SH-SY5Y (cell line): ENCODE measurements around the gene NUP58.

Source experiments
- GATA2 ChIP-seq: IDR thresholded peaks from 2 replicates; pipeline ENCODE4 v1.6.1; 2011; ENCODE audit warnings: mild to moderate bottlenecking, low read depth, low read length
- GATA3 ChIP-seq: IDR thresholded peaks from 2 replicates; pipeline ENCODE4 v1.6.1; 2011; ENCODE audit warnings: low read depth, mild to moderate bottlenecking, low read length, moderate library complexity

DNA sequence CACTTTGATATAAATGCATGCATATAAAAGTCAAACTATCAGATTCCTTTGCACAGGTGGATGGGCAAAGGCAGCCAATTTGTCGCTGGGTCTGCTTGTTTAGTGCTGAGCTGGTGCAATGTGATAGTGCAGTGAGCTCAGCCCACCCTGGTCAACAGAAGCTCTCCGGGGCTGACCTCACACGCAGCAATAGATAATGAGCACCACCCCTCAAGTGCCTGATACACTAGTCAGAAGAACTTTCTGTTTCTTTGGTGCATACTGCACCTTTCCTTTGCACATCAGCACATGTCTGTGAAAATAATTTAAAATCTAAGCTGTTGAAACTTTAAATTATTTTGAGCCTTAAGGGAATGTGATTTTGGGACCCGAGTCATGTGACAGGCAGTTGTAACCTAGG, 90.5 kb downstream of the NUP58 start:
- TF ChIP-seq GATA2, result no peak
- TF ChIP-seq GATA3, result no peak
